ENCODE data around the gene RILPL1.

Gene RILPL1

DNA sequence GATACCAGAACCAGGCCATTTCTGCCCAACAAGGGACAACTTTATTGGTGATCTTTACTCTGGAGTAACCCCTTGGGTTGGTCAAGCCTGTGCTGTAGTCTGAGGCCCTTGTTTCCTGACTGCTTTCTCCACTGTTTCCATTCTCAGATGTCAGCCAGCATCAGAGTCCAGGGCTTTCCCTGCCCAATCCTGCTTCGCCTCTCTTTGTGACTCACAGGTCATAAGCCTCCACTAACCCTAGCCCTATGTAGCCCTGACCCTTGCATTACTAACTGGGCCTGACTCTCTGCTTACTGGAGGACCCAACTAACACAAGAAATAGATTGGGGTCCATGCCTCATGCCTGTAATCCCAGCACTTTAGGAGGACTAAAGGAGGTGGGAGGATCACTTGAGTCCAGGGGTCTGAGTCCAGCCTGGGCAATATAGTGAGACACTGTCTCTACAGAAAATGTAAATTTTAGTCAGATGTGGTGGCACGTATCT lies 84.2 kb downstream of the RILPL1 start:
- no peak overlapping the region for H3K18ac ChIP-seq (ENCODE audit: low read length)
- no CpG with 5 or more reads among the region's 2 CpGs for WGBS (ENCODE audit: extremely low coverage, insufficient coverage, insufficient read length)
- H3K27ac ChIP-seq (ENCODE audit: low read depth, low read length) = no peak overlapping the region
- H2BK120ac ChIP-seq (ENCODE audit: insufficient read depth, low read length, poor library complexity) = no peak overlapping the region
- no peak overlapping the region for H2BK12ac ChIP-seq (ENCODE audit: low read length)
- no peak overlapping the region for H3K14ac ChIP-seq (ENCODE audit: low read length)
- DNase-seq = peak; percentile 71 to 75
- peak overlapping the region; percentile 35 for H4K91ac ChIP-seq (ENCODE audit: low read depth, low read length)
- H3K4me2 ChIP-seq (ENCODE audit: low read length) = no peak overlapping the region
- H3K79me1 ChIP-seq (ENCODE audit: low read length) = peaks cover 2% of the 10 kb centered on the region
- no peak overlapping the region for H2AK5ac ChIP-seq (ENCODE audit: low read length)
- no peaks in the 10 kb centered on the region for H3K27me3 ChIP-seq (ENCODE audit: insufficient read depth, low read length)
- no peak overlapping the region for H2AFZ ChIP-seq (ENCODE audit: insufficient read depth, low read length, poor library complexity)
- no peak overlapping the region for H3K9ac ChIP-seq (ENCODE audit: low read length)
- no peak overlapping the region for H3K4me3 ChIP-seq (ENCODE audit: low read depth, low read length)
- H3K23ac ChIP-seq (ENCODE audit: low read length) = no peak overlapping the region
- no peak overlapping the region for H4K12ac ChIP-seq (ENCODE audit: low read depth, low read length)
- no peak overlapping the region for H2BK5ac ChIP-seq (ENCODE audit: low read depth, low read length, poor library complexity)
- peaks cover 5% of the 10 kb centered on the region in 2 experiments for H3K4me1 ChIP-seq (ENCODE audit: control insufficient read depth in 1 of 2, insufficient read depth in 2 of 2, low read length in 2 of 2)
- peak overlapping the region; percentile 35 for H4K8ac ChIP-seq (ENCODE audit: low read depth, low read length)
- peaks cover 2% of the 10 kb centered on the region for H3K79me2 ChIP-seq (ENCODE audit: control insufficient read depth, insufficient read depth, low read length, poor library complexity)
- no peaks in the 10 kb centered on the region for H3K36me3 ChIP-seq (ENCODE audit: control insufficient read depth in 1 of 2, insufficient read depth in 2 of 2, low read length in 2 of 2)
- no peak overlapping the region for H3K4ac ChIP-seq (ENCODE audit: low read depth, low read length)
- no peaks in the 10 kb centered on the region for H3K9me3 ChIP-seq (ENCODE audit: insufficient read depth, low read depth, low read length)

DNA sequence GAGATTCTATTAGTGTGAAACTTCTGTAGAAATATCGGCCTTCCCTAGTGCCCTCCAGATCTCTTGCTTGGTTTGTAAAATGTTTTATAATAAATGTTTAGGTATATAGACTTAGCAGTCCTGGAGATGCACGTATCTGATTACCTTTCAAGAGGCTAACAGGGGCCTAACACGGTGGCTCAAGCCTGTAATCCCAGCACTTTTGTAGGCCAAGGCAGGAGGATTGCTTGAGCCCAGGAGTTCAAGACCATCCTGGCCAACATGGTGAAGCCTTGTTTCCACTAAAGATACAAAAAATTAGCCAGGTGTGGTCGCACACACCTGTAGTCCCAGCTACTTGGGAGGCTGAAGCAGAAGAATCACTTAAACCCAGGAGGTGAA lies 87.2 kb downstream of the RILPL1 start:
- no peak overlapping the region for H3K27ac ChIP-seq (ENCODE audit: low read depth, low read length)
- H3K23ac ChIP-seq (ENCODE audit: low read length) = no peak overlapping the region
- peak overlapping the region; percentile 18 for H4K91ac ChIP-seq (ENCODE audit: low read depth, low read length)
- H3K14ac ChIP-seq (ENCODE audit: low read length) = no peak overlapping the region
- H3K4me2 ChIP-seq (ENCODE audit: low read length) = no peak overlapping the region
- no CpG with 5 or more reads among the region's 4 CpGs for WGBS (ENCODE audit: extremely low coverage, insufficient coverage, insufficient read length)
- no peak overlapping the region for H3K9ac ChIP-seq (ENCODE audit: low read length)
- no peak overlapping the region for H3K4ac ChIP-seq (ENCODE audit: low read depth, low read length)
- no peaks in the 10 kb centered on the region for H3K9me3 ChIP-seq (ENCODE audit: insufficient read depth, low read depth, low read length)
- no peak overlapping the region for H2AFZ ChIP-seq (ENCODE audit: insufficient read depth, low read length, poor library complexity)
- H2AK5ac ChIP-seq (ENCODE audit: low read length) = no peak overlapping the region
- H4K8ac ChIP-seq (ENCODE audit: low read depth, low read length) = no peak overlapping the region
- peak overlapping the region; percentile 14 for H2BK5ac ChIP-seq (ENCODE audit: low read depth, low read length, poor library complexity)
- DNase-seq = no peak
- H3K4me1 ChIP-seq (ENCODE audit: control insufficient read depth in 1 of 2, insufficient read depth in 2 of 2, low read length in 2 of 2) = peaks cover 5% of the 10 kb centered on the region in 2 experiments
- H3K27me3 ChIP-seq (ENCODE audit: insufficient read depth, low read length) = no peaks in the 10 kb centered on the region
- H2BK12ac ChIP-seq (ENCODE audit: low read length) = no peak overlapping the region
- no peak overlapping the region for H3K4me3 ChIP-seq (ENCODE audit: low read depth, low read length)
- peaks cover 2% of the 10 kb centered on the region for H3K79me2 ChIP-seq (ENCODE audit: control insufficient read depth, insufficient read depth, low read length, poor library complexity)
- H3K79me1 ChIP-seq (ENCODE audit: low read length) = peaks cover 2% of the 10 kb centered on the region
- H4K12ac ChIP-seq (ENCODE audit: low read depth, low read length) = no peak overlapping the region
- H3K18ac ChIP-seq (ENCODE audit: low read length) = no peak overlapping the region
- no peaks in the 10 kb centered on the region for H3K36me3 ChIP-seq (ENCODE audit: control insufficient read depth in 1 of 2, insufficient read depth in 2 of 2, low read length in 2 of 2)
- peak overlapping the region; percentile 37 for H2BK120ac ChIP-seq (ENCODE audit: insufficient read depth, low read length, poor library complexity)

DNA sequence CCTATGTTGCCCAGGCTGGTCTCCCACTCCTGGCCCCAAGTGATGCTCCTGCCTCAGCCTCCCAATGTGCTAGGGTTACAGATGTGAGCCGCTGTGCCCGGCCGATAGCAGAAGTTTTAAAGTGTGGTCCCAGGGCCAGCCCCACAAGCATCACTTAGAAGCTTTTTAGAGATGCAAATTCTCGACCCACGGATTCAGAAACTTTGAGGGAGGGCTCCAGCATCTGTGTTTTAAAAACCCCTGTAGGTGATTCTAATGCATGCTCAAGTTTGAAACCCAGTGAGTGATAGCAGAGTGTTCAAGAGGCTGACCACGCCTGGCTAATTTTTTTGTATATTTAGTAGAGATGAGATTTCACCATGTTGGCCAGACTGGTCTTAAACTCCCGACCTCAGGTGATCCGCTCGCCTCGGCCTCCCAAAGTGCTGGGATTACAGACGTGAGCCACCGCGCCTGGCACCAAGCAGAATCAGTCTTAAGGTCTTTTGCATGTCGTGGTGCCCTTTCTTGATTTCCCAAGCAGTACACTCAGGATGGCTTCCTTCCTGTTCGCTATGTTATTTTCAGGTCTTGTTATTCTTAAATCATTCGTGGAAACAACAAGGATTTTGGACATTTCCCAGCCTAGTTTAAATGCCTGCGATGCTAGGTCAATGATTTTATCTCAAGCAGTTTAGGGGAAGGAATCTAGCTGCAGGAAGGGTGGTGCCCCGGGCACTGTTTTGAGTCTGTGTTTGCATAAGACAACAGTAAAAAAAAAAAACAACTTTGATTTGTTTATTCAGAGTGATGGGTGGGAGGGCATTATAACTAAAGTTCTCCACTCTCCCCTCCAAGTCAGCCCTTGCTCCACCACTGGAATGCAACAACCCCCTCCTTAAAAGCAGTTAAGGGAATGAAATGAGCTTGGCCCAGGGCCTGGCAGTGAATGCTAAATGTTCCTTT lies 87.9 kb downstream of the RILPL1 start:
- no peak overlapping the region for H3K9ac ChIP-seq (ENCODE audit: low read length)
- peak overlapping the region; percentile 29 for H4K91ac ChIP-seq (ENCODE audit: low read depth, low read length)
- H4K12ac ChIP-seq (ENCODE audit: low read depth, low read length) = no peak overlapping the region
- H2BK120ac ChIP-seq (ENCODE audit: insufficient read depth, low read length, poor library complexity) = no peak overlapping the region
- no peak overlapping the region for H3K18ac ChIP-seq (ENCODE audit: low read length)
- no peaks in the 10 kb centered on the region for H3K27me3 ChIP-seq (ENCODE audit: insufficient read depth, low read length)
- H3K4me1 ChIP-seq (ENCODE audit: control insufficient read depth in 1 of 2, insufficient read depth in 2 of 2, low read length in 2 of 2) = peaks cover 5% of the 10 kb centered on the region in 2 experiments
- peaks cover 2% of the 10 kb centered on the region for H3K79me2 ChIP-seq (ENCODE audit: control insufficient read depth, insufficient read depth, low read length, poor library complexity)
- no CpG with 5 or more reads among the region's 18 CpGs for WGBS (ENCODE audit: extremely low coverage, insufficient coverage, insufficient read length)
- H3K27ac ChIP-seq (ENCODE audit: low read depth, low read length) = no peak overlapping the region
- no peak overlapping the region for H2BK5ac ChIP-seq (ENCODE audit: low read depth, low read length, poor library complexity)
- H4K8ac ChIP-seq (ENCODE audit: low read depth, low read length) = no peak overlapping the region
- H3K9me3 ChIP-seq (ENCODE audit: insufficient read depth, low read depth, low read length) = no peaks in the 10 kb centered on the region
- H3K4ac ChIP-seq (ENCODE audit: low read depth, low read length) = no peak overlapping the region
- no peak overlapping the region for H2BK12ac ChIP-seq (ENCODE audit: low read length)
- H3K14ac ChIP-seq (ENCODE audit: low read length) = no peak overlapping the region
- peaks cover 2% of the 10 kb centered on the region for H3K79me1 ChIP-seq (ENCODE audit: low read length)
- no peak overlapping the region for H3K23ac ChIP-seq (ENCODE audit: low read length)
- H3K4me2 ChIP-seq (ENCODE audit: low read length) = no peak overlapping the region
- DNase-seq = peak; percentile 88 to 95
- H3K36me3 ChIP-seq (ENCODE audit: control insufficient read depth in 1 of 2, insufficient read depth in 2 of 2, low read length in 2 of 2) = no peaks in the 10 kb centered on the region
- no peak overlapping the region for H3K4me3 ChIP-seq (ENCODE audit: low read depth, low read length)
- no peak overlapping the region for H2AFZ ChIP-seq (ENCODE audit: insufficient read depth, low read length, poor library complexity)
- H2AK5ac ChIP-seq (ENCODE audit: low read length) = no peak overlapping the region

DNA sequence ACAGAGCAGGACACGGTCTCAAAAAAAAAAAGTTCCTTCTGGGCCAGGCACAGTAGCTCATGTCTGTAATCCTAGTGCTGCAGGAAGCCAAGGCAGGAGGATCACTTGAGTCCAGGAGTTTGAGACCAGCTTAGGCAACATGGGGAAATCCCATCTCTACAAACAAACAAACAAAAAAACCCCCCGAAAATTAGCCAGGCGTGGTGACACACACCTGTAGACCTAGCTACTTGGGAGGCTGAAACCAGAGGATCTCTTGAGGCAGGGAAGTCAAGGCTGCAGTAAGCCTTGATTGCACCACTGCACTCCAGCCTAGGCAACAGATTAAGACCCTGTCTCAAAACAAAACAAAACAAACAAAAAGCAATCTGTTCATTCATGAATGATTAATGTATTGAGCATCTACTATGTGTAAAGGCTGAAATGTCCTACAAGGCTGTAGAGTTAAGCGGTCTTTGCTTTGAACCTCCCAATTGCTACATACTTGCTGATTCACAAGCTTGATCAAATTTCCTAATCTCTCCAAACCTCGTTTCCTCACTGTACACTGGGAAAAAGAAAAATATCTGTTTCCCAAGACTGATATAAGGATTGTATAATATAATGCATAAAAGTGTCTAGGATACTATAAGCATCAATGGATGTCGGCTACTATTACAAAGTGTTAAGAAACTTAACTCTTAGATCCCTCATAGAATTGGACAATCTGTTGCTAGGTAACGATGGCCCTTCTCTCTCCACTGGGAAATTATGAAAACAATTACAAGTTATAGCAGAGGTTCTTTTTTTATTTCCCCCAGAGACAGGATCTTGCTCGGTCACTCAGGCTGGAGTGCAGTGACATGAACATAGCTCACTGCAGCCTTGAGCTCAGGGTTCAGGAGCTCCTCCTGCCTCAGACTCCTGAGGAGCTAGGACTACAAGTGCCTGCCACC lies 89.2 kb downstream of the RILPL1 start:
- H4K91ac ChIP-seq (ENCODE audit: low read depth, low read length) = peak overlapping the region; percentile 5
- H2BK12ac ChIP-seq (ENCODE audit: low read length) = no peak overlapping the region
- H2AFZ ChIP-seq (ENCODE audit: insufficient read depth, low read length, poor library complexity) = no peak overlapping the region
- H3K36me3 ChIP-seq (ENCODE audit: control insufficient read depth in 1 of 2, insufficient read depth in 2 of 2, low read length in 2 of 2) = no peaks in the 10 kb centered on the region
- no peak overlapping the region for H3K14ac ChIP-seq (ENCODE audit: low read length)
- H3K4ac ChIP-seq (ENCODE audit: low read depth, low read length) = no peak overlapping the region
- no peak overlapping the region for H4K8ac ChIP-seq (ENCODE audit: low read depth, low read length)
- no peaks in the 10 kb centered on the region for H3K27me3 ChIP-seq (ENCODE audit: insufficient read depth, low read length)
- peaks cover 5% of the 10 kb centered on the region in 2 experiments for H3K4me1 ChIP-seq (ENCODE audit: control insufficient read depth in 1 of 2, insufficient read depth in 2 of 2, low read length in 2 of 2)
- no peak overlapping the region for H3K4me2 ChIP-seq (ENCODE audit: low read length)
- no peak overlapping the region for H3K18ac ChIP-seq (ENCODE audit: low read length)
- H2AK5ac ChIP-seq (ENCODE audit: low read length) = no peak overlapping the region
- H3K23ac ChIP-seq (ENCODE audit: low read length) = no peak overlapping the region
- no CpG with 5 or more reads among the region's 8 CpGs for WGBS (ENCODE audit: extremely low coverage, insufficient coverage, insufficient read length)
- H3K79me2 ChIP-seq (ENCODE audit: control insufficient read depth, insufficient read depth, low read length, poor library complexity) = peaks cover 2% of the 10 kb centered on the region
- H3K9me3 ChIP-seq (ENCODE audit: insufficient read depth, low read depth, low read length) = no peaks in the 10 kb centered on the region
- peak overlapping the region; percentile 35 for H2BK120ac ChIP-seq (ENCODE audit: insufficient read depth, low read length, poor library complexity)
- peak; percentile 89 to 98 for DNase-seq
- no peak overlapping the region for H3K4me3 ChIP-seq (ENCODE audit: low read depth, low read length)
- no peak overlapping the region for H3K27ac ChIP-seq (ENCODE audit: low read depth, low read length)
- H3K79me1 ChIP-seq (ENCODE audit: low read length) = peaks cover 2% of the 10 kb centered on the region
- H4K12ac ChIP-seq (ENCODE audit: low read depth, low read length) = no peak overlapping the region
- no peak overlapping the region for H2BK5ac ChIP-seq (ENCODE audit: low read depth, low read length, poor library complexity)
- H3K9ac ChIP-seq (ENCODE audit: low read length) = no peak overlapping the region

Data from trophoblast cell (in vitro differentiated cells and primary cell).